CD4-positive, alpha-beta T cell treated with Interleukin-6 at 100 ng/mL for 8 hours (primary cell): ENCODE results near the gene CCDC88C.

Source experiments
- DNase-seq: peaks from one replicate; pipeline ENCODE4 v3.0.0-alpha.2; 2020; ENCODE audit warnings: mixed read lengths, low spot score

The CCDC88C gene

GRCh38 chr14:91396959-91397815 lies 20.4 kb downstream of the CCDC88C start:
- peak; percentile 67 for DNase-seq

GRCh38 chr14:91396013-91396660 lies 21.5 kb downstream of the CCDC88C start:
- DNase-seq = no peak

GRCh38 chr14:91395466-91395865 lies 22.2 kb downstream of the CCDC88C start:
- DNase-seq = no peak

GRCh38 chr14:91394105-91395081 lies 23.2 kb downstream of the CCDC88C start:
- DNase-seq = no peak

- DNase-seq = no peak
Observed at GRCh38 chr14:91392623-91393303, 24.9 kb downstream of the CCDC88C start.

- no peak for DNase-seq
Observed at GRCh38 chr14:91390165-91390778, 27.3 kb downstream of the CCDC88C start.

- no peak for DNase-seq
Observed at GRCh38 chr14:91389150-91389549, 28.5 kb downstream of the CCDC88C start.

GRCh38 chr14:91388551-91388975 lies 29.1 kb downstream of the CCDC88C start:
- peak; percentile 61 for DNase-seq

- no peak for DNase-seq
Observed at GRCh38 chr14:91387951-91388381, 29.7 kb downstream of the CCDC88C start.

- DNase-seq = no peak
Observed at GRCh38 chr14:91387169-91387835, 30.3 kb downstream of the CCDC88C start.

GRCh38 chr14:91385697-91386096 lies 31.9 kb downstream of the CCDC88C start:
- no peak for DNase-seq

- no peak for DNase-seq
Observed at GRCh38 chr14:91385224-91385623, 32.4 kb downstream of the CCDC88C start.

GRCh38 chr14:91383439-91383838 lies 34.2 kb downstream of the CCDC88C start:
- no peak for DNase-seq

GRCh38 chr14:91381801-91382670 lies 35.6 kb downstream of the CCDC88C start:
- no peak for DNase-seq

- DNase-seq = no peak
Observed at GRCh38 chr14:91380610-91381371, 36.8 kb downstream of the CCDC88C start.

- DNase-seq = no peak
Observed at GRCh38 chr14:91380123-91380522, 37.5 kb downstream of the CCDC88C start.

GRCh38 chr14:91379579-91379932 lies 38.1 kb downstream of the CCDC88C start:
- no peak for DNase-seq

GRCh38 chr14:91378930-91379578 lies 38.6 kb downstream of the CCDC88C start:
- DNase-seq = no peak
